HEK293T (cell line): ENCODE results near the gene PEMT.

ENCODE experiments used
- ARNT ChIP-seq: fragments of 450-650 bp; IDR thresholded peaks from 2 replicates; pipeline ENCODE4 v1.6.1; 2017; ENCODE audit warnings: mild to moderate bottlenecking
- BHLHE40 ChIP-seq: fragments of 450-650 bp; IDR thresholded peaks from 2 replicates; pipeline ENCODE4 v1.6.1; 2016; ENCODE audit warnings: mild to moderate bottlenecking, moderate library complexity, borderline replicate concordance
- ELF4 ChIP-seq: fragments of 450-650 bp; IDR thresholded peaks from 2 replicates; pipeline ENCODE4 v1.6.1; 2017; ENCODE audit warnings: antibody characterized with exemption
- FOXA1 ChIP-seq: fragments of 450-650 bp; IDR thresholded peaks from 2 replicates; pipeline ENCODE4 v1.6.1; 2016; ENCODE audit warnings: mild to moderate bottlenecking
- FOXM1 ChIP-seq: fragments of 450-650 bp; IDR thresholded peaks from 2 replicates; pipeline ENCODE4 v1.6.1; 2017; ENCODE audit warnings: mild to moderate bottlenecking, borderline replicate concordance
- HDGF ChIP-seq: fragments of 450-650 bp; IDR thresholded peaks from 2 replicates; pipeline ENCODE4 v1.6.1; 2017; ENCODE audit warnings: antibody characterized with exemption, borderline replicate concordance
- LEF1 ChIP-seq: fragments of 450-650 bp; IDR thresholded peaks from 2 replicates; pipeline ENCODE4 v1.6.1; 2017; ENCODE audit warnings: mild to moderate bottlenecking, borderline replicate concordance
- NFRKB ChIP-seq: fragments of 450-650 bp; IDR thresholded peaks from 2 replicates; pipeline ENCODE4 v1.6.1; 2016; ENCODE audit warnings: mild to moderate bottlenecking, moderate library complexity
- PKNOX1 ChIP-seq: fragments of 450-650 bp; IDR thresholded peaks from 2 replicates; pipeline ENCODE4 v1.6.1; 2016
- SP1 ChIP-seq: fragments of 450-650 bp; IDR thresholded peaks from 2 replicates; pipeline ENCODE4 v1.6.1; 2017
- ZNF384 ChIP-seq: fragments of 450-650 bp; IDR thresholded peaks from 2 replicates; pipeline ENCODE4 v1.6.1; 2016

GRCh38 chr17:17469996-17470395, 121.5 kb downstream of the PEMT start:
- TF ChIP-seq ARNT, result no peak
- TF ChIP-seq FOXM1, result no peak
- TF ChIP-seq BHLHE40, result no peak
- no peak for TF ChIP-seq FOXA1
- no peak for TF ChIP-seq ELF4
- no peak for TF ChIP-seq LEF1
- no peak for TF ChIP-seq HDGF
- TF ChIP-seq NFRKB, result no peak
- no peak for TF ChIP-seq ZNF384
- no peak for TF ChIP-seq SP1
- TF ChIP-seq PKNOX1, result no peak
